GM18909 (cell line): ENCODE results near the gene SLC39A9.
"Not testable (repeated sequence)": the region's sequence is repeated elsewhere in the genome, so short reads cannot be mapped to it uniquely, and the experiment has no call there.

ENCODE experiments used
- ATAC-seq: cut with Tn5 transposase; IDR thresholded peaks from one replicate; pipeline ENCODE4 v1.9.1; 2021; ENCODE audit warnings: mild to moderate bottlenecking; ENCODE audit not compliant: unreplicated experiment, poor library complexity

Gene SLC39A9

DNA sequence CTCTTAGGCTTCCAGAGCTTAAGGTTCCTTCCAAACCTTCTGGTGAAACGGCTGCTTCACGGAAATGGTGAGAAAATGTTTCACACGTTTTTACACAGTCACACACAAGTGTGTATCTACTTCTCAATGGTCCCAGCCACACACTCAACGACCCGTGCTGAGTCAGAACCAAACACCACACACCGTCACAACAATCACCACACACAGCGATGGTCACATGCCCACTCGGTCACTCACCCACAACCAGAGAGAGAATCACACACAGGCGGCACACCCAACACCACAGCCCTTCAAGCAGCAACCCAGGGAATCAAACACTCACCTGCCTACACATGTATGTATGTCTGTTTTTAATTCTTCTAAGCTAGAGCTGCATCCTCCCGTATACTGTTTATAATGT lies 73.4 kb downstream of the SLC39A9 start:
- ATAC-seq = no peak

DNA sequence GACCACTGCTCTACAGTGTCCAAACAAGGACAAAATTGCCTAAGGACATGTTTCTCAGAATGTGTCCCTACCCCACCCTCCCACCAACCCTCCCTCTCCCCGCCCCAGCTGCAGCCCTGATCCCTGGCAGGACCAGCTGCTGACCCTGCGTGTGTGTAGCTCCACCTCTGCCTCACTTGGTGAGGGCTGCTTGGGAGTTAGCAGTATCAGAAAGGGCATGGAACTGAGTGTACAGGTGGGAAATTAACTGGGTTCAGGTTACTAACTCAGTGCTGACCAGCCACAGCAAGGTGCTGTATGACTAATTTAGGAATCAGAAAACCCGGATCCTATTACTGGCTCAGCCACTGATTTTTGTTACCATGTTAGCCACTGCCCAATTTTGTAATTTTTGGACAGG lies 74.8 kb downstream of the SLC39A9 start:
- ATAC-seq = no peak

DNA sequence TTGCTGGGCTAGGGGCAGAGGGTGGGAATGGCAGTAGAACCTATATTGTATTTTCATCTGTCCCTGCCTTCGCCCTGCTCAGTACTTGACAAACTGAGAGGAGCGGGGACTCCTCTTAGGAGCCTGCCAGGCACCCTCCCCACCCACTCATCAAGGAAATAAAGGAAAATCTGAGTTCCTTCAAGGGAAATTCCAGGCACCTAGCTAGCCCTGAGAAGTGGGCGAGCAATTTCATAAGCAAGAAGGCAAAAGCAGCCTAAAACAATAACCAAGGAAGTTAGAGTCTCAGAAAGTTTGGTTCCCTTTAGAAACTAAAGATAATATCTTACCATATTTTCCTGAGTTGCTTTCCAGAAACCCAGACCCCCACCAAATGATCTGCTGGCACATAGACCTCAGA lies 75.5 kb downstream of the SLC39A9 start:
- ATAC-seq = no peak

- ATAC-seq = no peak
Observed at GRCh38 chr14:69475194-69475818, 76.8 kb downstream of the SLC39A9 start.

DNA sequence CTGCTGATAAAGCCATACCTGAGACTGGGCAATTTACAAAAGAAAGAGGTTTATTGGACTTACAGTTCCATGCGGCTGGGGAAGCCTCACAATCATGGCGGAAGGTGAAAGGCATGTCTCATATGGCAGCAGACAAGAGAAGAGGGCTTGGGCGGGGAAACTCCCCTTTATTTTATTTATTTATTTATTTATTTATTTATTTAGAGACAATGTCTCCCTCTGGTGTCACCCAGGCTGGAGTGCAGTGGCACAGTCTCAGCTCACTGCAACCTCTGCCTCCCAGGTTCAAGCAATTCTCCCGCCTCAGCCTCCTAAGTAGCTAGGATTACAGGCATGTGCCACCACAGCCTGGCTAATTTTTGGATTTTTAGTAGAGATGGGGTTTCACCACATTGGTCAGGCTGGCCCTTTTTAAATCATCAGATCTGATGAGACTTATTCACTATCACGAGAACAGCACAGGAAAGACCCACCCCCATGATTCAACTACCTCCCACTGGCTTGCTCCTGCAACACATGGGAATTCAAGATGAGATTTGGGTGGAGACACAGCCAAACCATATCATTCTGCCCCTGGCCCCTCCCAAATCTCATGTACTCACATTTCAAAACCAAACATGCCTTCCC lies 78.4 kb downstream of the SLC39A9 start:
- not testable (repeated sequence) for ATAC-seq

GRCh38 chr14:69478055-69478454 lies 79.6 kb downstream of the SLC39A9 start:
- ATAC-seq = not testable (repeated sequence)

GRCh38 chr14:69479696-69480095 lies 81.2 kb downstream of the SLC39A9 start:
- no peak for ATAC-seq

GRCh38 chr14:69480136-69480535 lies 81.6 kb downstream of the SLC39A9 start:
- ATAC-seq = no peak

GRCh38 chr14:69481815-69482568 lies 83.5 kb downstream of the SLC39A9 start:
- ATAC-seq = peak; percentile 96

DNA sequence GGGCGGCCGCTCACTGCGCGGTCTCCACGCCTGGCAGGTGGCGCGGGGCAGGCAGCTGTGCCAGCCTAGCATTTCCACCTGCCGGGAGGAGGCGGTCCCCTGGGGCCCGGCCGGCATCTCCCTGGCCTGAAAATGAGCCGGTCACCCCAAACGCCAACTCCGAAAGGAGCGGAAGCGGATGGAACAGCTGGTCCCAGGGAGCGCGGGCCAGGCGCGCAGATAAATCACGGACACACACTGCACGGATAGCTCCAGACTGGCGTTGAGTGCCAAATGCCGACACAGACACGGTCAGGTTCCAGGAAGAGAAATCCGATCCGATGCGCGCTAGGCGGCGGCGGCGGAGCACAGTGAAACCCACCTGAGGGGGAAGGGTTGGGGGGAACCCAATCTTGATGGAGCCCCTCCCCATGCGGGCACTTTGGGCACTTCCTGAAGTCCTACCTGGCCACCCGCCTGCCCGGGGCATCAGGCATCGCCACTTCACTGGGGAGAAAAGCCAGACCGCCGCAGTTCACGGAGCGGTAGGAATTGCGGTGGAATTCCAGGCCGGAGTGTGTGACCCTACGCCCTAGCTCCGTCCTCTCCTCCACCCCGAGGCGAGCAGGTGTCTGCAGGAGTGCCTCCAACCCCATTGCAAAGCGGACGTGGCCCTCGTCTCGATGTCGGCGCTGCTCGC lies 85.4 kb downstream of the SLC39A9 start:
- no peak for ATAC-seq

- no peak for ATAC-seq
Observed at GRCh38 chr14:69484444-69485314, 86.2 kb downstream of the SLC39A9 start, which contains the start of gene PLEKHD1. PLEKHD1 (plus strand) TSS chr14:69484728; CDS start chr14:69484966, 238 bp downstream.

DNA sequence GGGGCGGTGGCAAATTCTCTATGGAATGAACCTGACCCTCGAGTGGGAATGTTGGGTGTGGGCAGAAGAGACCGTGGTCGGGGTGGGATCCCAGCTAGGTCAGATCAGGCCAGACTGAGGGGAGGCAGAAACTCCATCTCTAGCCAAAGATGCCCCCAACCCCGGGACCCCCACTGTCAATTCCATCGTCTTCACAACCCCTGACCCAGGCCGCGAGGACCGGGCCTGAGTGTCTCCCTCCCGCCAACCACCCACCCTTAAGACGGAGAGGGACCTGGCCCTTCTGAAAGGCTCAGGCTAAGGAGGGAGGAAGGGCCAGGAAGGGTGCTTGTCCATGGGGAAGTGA lies 86.8 kb downstream of the SLC39A9 start:
- no peak for ATAC-seq

DNA sequence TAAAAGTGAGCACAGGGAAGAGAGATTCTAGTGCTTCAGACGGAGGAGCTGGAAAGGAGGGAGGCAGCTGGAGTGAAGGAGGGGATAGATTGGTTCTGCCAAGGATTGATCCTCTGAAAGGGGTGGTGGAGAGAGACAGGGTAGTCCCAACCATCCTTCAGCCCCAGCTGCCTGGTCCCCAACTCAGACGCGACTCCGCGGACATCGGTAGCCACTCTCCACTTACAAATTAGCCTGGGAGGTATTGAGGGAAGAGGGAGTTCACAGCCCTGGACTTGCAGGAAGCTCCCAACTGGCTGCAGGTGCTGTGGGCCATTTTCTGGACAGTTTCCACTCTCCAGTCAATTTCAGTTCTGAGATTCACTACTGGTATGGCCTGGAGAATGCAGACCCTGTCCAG lies 87.2 kb downstream of the SLC39A9 start:
- ATAC-seq = no peak

- no peak for ATAC-seq
Observed at GRCh38 chr14:69487226-69487625, 88.7 kb downstream of the SLC39A9 start.

- ATAC-seq = no peak
Observed at GRCh38 chr14:69487771-69488170, 89.3 kb downstream of the SLC39A9 start.

DNA sequence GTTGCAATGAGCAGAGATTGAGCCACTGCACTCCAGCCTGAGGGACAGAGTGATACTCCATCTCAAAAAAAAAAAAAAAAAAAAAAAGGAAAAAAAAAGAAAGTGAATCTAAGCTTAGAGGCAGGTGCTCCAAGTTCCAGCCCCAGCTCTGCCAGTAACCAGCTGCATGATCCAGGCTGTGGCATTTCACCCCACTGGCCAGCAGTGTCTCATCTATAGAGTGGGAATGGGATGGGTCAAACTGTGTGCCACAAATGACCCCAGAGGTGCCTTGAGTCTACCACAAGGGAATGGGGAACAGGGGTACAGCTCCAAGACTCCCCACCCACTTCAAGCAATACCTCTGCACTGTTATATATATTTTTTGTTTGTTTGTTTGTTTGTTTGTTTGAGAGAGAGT lies 91.0 kb downstream of the SLC39A9 start:
- no peak for ATAC-seq

GRCh38 chr14:69490219-69490918 lies 91.9 kb downstream of the SLC39A9 start:
- ATAC-seq = no peak

DNA sequence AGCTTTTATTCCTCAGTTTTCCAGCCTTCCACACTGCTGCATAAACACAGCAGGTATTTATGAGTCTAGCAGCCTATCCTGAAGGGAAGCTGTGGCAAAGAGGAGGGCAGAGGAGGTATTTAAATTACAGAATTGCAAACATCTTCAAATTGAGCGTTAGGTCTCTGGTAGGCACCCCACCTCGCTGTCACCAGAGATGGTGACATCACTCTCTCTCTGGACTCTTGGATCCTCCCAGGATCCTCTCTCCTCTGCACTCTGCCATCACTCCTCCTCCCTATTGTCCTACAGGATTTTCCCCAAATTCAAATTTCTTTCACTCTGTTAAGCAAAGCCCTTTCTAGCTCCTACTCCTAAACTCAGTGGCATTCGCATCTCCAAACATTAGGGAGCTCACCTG lies 92.7 kb downstream of the SLC39A9 start:
- ATAC-seq = no peak

GRCh38 chr14:69493038-69493437 lies 94.5 kb downstream of the SLC39A9 start:
- no peak for ATAC-seq
